PC-3 (cell line): ENCODE results near the gene KICS2. TPM values are rescaled to one million over a fixed set of nuclear protein-coding genes. Genes with fewer than 3 reads are reported as not detected.

Experiments
- ATAC-seq: fragments of 200-7000 bp; cut with Tn5 transposase; 2 replicates; pipeline ENCODE4 v1.9.1; 2020; ENCODE audit warnings: mild to moderate bottlenecking, moderate library complexity
- BruUV-seq: library from RNA; stranded (reverse); fragments of 400-500 nt; replicated peaks from 2 replicates; lab custom pipeline; 2021; lab: Mats Ljungman, UMichigan
- CTCF ChIA-PET: fragments of 300-600 bp; sonication (Branson Sonifier 250); formaldehyde crosslinking; loops from one replicate; lab custom pipeline; 2022; ENCODE audit warnings: antibody characterized with exemption; lab: Charles Lee
- POLR2A ChIA-PET: fragments of 300-600 bp; sonication (Branson Sonifier 250); formaldehyde crosslinking; loops from one replicate; lab custom pipeline; 2022; ENCODE audit warnings: antibody characterized with exemption; ENCODE audit not compliant: unreplicated experiment; lab: Charles Lee
- DNase-seq: peaks from one replicate; pipeline ENCODE4 v3.0.0-alpha.2; 2015
- H2AFZ ChIP-seq: fragments of 300-600 bp; sonication (generic); 2 replicates; pipeline ENCODE4 v1.6.0; 2016; ENCODE audit warnings: antibody characterized with exemption, low read length
- H3F3A ChIP-seq: fragments of 300-600 bp; sonication (generic); one replicate; pipeline ENCODE4 v1.6.0; 2017; ENCODE audit warnings: antibody characterized with exemption, low read length, control low read depth, mild to moderate bottlenecking; ENCODE audit not compliant: unreplicated experiment
- H3K27ac ChIP-seq: fragments of 300-600 bp; sonication (generic); 2 replicates; pipeline ENCODE4 v1.5.1; 2016; ENCODE audit warnings: mild to moderate bottlenecking, low read length
- H3K27me3 ChIP-seq: fragments of 300-600 bp; sonication (generic); 2 replicates; pipeline ENCODE4 v1.6.1; 2016; ENCODE audit warnings: low read length, mixed read lengths
- H3K36me3 ChIP-seq: fragments of 300-600 bp; sonication (generic); 2 replicates; pipeline ENCODE4 v1.6.1; 2016; ENCODE audit warnings: low read depth, mixed run types, low read length, mixed read lengths
- H3K4me1 ChIP-seq: fragments of 300-600 bp; sonication (generic); 2 replicates; pipeline ENCODE4 v1.5.1; 2016; ENCODE audit warnings: low read length; ENCODE audit not compliant: insufficient read depth
- H3K4me2 ChIP-seq: fragments of 300-600 bp; sonication (generic); 2 replicates; pipeline ENCODE4 v1.6.0; 2016; ENCODE audit warnings: low read length
- H3K4me3 ChIP-seq: fragments of 300-600 bp; sonication (generic); 2 replicates; pipeline ENCODE4 v1.5.1; 2016; ENCODE audit warnings: mild to moderate bottlenecking, low read length, mixed read lengths
- H3K79me2 ChIP-seq: fragments of 300-600 bp; sonication (generic); 2 replicates; pipeline ENCODE4 v1.6.1; 2017; ENCODE audit warnings: low read length, mixed read lengths
- H3K9ac ChIP-seq: fragments of 300-600 bp; sonication (generic); 2 replicates; pipeline ENCODE4 v1.6.0; 2016; ENCODE audit warnings: mild to moderate bottlenecking, low read length
- H3K9me2 ChIP-seq: fragments of 300-600 bp; sonication (generic); replicated peaks from 2 replicates; pipeline ENCODE4 v1.6.1; 2016; ENCODE audit warnings: mixed run types, low read length, mixed read lengths
- H3K9me3 ChIP-seq: fragments of 300-600 bp; sonication (generic); 2 replicates; pipeline ENCODE4 v1.6.1; 2016; ENCODE audit warnings: low read length, mixed read lengths
- H4K20me1 ChIP-seq: fragments of 300-600 bp; sonication (generic); 2 replicates; pipeline ENCODE4 v1.6.1; 2016; ENCODE audit warnings: low read length, mixed read lengths
- CTCF ChIP-seq: fragments of 300-600 bp; sonication (generic); conservative IDR thresholded peaks from 2 replicates; pipeline ENCODE4 v1.5.1; 2017; ENCODE audit warnings: antibody characterized with exemption, low read depth, mild to moderate bottlenecking, low read length
- EZH2 ChIP-seq: fragments of 300-600 bp; sonication (generic); IDR thresholded peaks from one replicate; pipeline ENCODE4 v1.6.1; 2017; ENCODE audit warnings: antibody characterized with exemption, mild to moderate bottlenecking, low read length; ENCODE audit not compliant: unreplicated experiment
- EZH2phosphoT487 ChIP-seq: fragments of 300-600 bp; sonication (generic); IDR thresholded peaks from 2 replicates; pipeline ENCODE4 v1.6.1; 2018; ENCODE audit warnings: mild to moderate bottlenecking, antibody characterized with exemption, low read length, borderline replicate concordance
- intact Hi-C: fragments of 100-400 bp; cut with micrococcal nuclease; formaldehyde crosslinking; loops from 2 replicates; pipeline ENCODE4 v1.9.0; 2023
- total RNA-seq: library from RNA; depleted of rRNA; stranded (reverse); fragments of >200 nt; gene quantifications from 2 replicates; pipeline ENCODE4 v1.2.3, GENCODE V29; 2014

KICS2 gene
- total RNA-seq, 1 experiment from 2014 or later = 11.9 TPM

GRCh38 chr12:64236549-64236948, 14.5 kb upstream of the KICS2 start:
- H3K27me3 ChIP-seq = no peaks in the 10 kb centered on the region
- H2AFZ ChIP-seq = no peak overlapping the region
- no peak overlapping the region for H3K9ac ChIP-seq
- no TSS peak for BruUV-seq
- DNase-seq (peak; percentile 35), ATAC-seq (peak; percentile 81)
- ChIA-PET CTCF (no interaction called here), POLR2A (interaction anchor here (0.6 kb wide), 1 partner anchor 392 kb away, joined by 4 read pairs; no protein-coding TSS in a partner anchor)
- no peak overlapping the region for H3K27ac ChIP-seq
- no peaks in the 10 kb centered on the region for H3K36me3 ChIP-seq
- H3K4me2 ChIP-seq = no peak overlapping the region
- H3K9me2 ChIP-seq = no peaks in the 10 kb centered on the region
- H3K9me3 ChIP-seq = no peaks in the 10 kb centered on the region
- no peaks in the 10 kb centered on the region for H4K20me1 ChIP-seq
- no peaks in the 10 kb centered on the region for H3K4me1 ChIP-seq
- H3K4me3 ChIP-seq = no peak overlapping the region
- H3F3A ChIP-seq = no peaks in the 10 kb centered on the region
- intact Hi-C loops = loop anchor here (1.0 kb wide), 1 partner anchor 410 kb away; no protein-coding TSS in a partner anchor
- H3K79me2 ChIP-seq = no peaks in the 10 kb centered on the region
- no peak for TF ChIP-seq EZH2phosphoT487
- TF ChIP-seq CTCF = no peak; the same call in 1 of the 2 replicates
- no peak for TF ChIP-seq EZH2

- Histone ChIP-seq H3K4me1 (no peaks in the 10 kb centered on the region), H3K79me2 (no peaks in the 10 kb centered on the region), H3K9me3 (no peaks in the 10 kb centered on the region), H3K4me2 (no peak overlapping the region), H4K20me1 (no peaks in the 10 kb centered on the region), H3K27me3 (no peaks in the 10 kb centered on the region), H3K27ac (no peak overlapping the region), H3K9me2 (no peaks in the 10 kb centered on the region), H3K9ac (no peak overlapping the region), H3K4me3 (no peak overlapping the region), H3F3A (no peaks in the 10 kb centered on the region), H2AFZ (no peak overlapping the region), H3K36me3 (no peaks in the 10 kb centered on the region)
- no peak for ATAC-seq
- POLR2A ChIA-PET = no interaction called here
- DNase-seq = no peak
- CTCF ChIA-PET = no interaction called here
- BruUV-seq = no TSS peak
- intact Hi-C loops = no loop called here
- no peak for TF ChIP-seq CTCF
- TF ChIP-seq EZH2 = no peak
- no peak for TF ChIP-seq EZH2phosphoT487
Observed at GRCh38 chr12:64232196-64232595, 10.1 kb upstream of the KICS2 start.

GRCh38 chr12:64229796-64230195, 7.7 kb upstream of the KICS2 start:
- no peaks in the 10 kb centered on the region for H3K9me3 ChIP-seq
- ChIA-PET POLR2A (no interaction called here), CTCF (no interaction called here)
- no peak overlapping the region for H2AFZ ChIP-seq
- no peaks in the 10 kb centered on the region for H4K20me1 ChIP-seq
- no peaks in the 10 kb centered on the region for H3F3A ChIP-seq
- no peaks in the 10 kb centered on the region for H3K9me2 ChIP-seq
- intact Hi-C loops = no loop called here
- H3K36me3 ChIP-seq = no peaks in the 10 kb centered on the region
- H3K27me3 ChIP-seq = no peaks in the 10 kb centered on the region
- no peak overlapping the region for H3K4me3 ChIP-seq
- DNase-seq = no peak
- BruUV-seq = no TSS peak
- H3K9ac ChIP-seq = no peak overlapping the region
- no peaks in the 10 kb centered on the region for H3K79me2 ChIP-seq
- TF ChIP-seq CTCF = no peak
- no peak for TF ChIP-seq EZH2phosphoT487
- no peak for TF ChIP-seq EZH2
- H3K27ac ChIP-seq = no peak overlapping the region
- H3K4me2 ChIP-seq = no peak overlapping the region
- no peak for ATAC-seq
- H3K4me1 ChIP-seq = no peaks in the 10 kb centered on the region
